Hypothalamus (tissue), 51 donors: ENCODE results near the gene WASHC3.
"Not testable (repeated sequence)": the region's sequence is repeated elsewhere in the genome, so short reads cannot be mapped to it uniquely, and the experiment has no call there.

Experiments used
- DNase-seq, 51 donors: peaks; one replicate each; lab custom pipeline; 2025; lab: John Stamatoyannopoulos, UW

The WASHC3 gene

GRCh38 chr12:102061560-102062418 is at the start of gene WASHC3:
TSS of gene WASHC3 (minus strand) at chr12:102061991. CDS start at chr12:102061962, 29 bp downstream.
- DNase-seq = peak; percentile 58 to 98 (median 93)

- DNase-seq = no peak
These were observed 49.0 kb upstream of the WASHC3 start for GRCh38 chr12:102110782-102111181.

- no peak for DNase-seq
These were observed 46.2 kb upstream of the WASHC3 start for GRCh38 chr12:102107970-102108369.

GRCh38 chr12:102106905-102107304 is 45.1 kb upstream of the WASHC3 start:
- DNase-seq = no peak

- DNase-seq = no peak
These were observed 35.1 kb upstream of the WASHC3 start for GRCh38 chr12:102096855-102097254.

GRCh38 chr12:102095677-102096263 is 34.0 kb upstream of the WASHC3 start:
- DNase-seq = peak in 1 of 51 donors; percentile 7

- DNase-seq = no peak
These were observed 31.5 kb upstream of the WASHC3 start for GRCh38 chr12:102093319-102093718.

- DNase-seq = not testable (repeated sequence)
These were observed 27.5 kb upstream of the WASHC3 start for GRCh38 chr12:102089228-102089835.

- DNase-seq = no peak
These were observed 19.1 kb upstream of the WASHC3 start for GRCh38 chr12:102080842-102081241.

GRCh38 chr12:102072092-102072491 is 10.3 kb upstream of the WASHC3 start:
- DNase-seq = not testable (repeated sequence)

- no peak for DNase-seq
These were observed 7.9 kb upstream of the WASHC3 start for GRCh38 chr12:102069707-102070106.

- DNase-seq = no peak
These were observed 5.9 kb upstream of the WASHC3 start for GRCh38 chr12:102067574-102068258.

- no peak for DNase-seq
These were observed 2.7 kb upstream of the WASHC3 start for GRCh38 chr12:102064476-102064875.

GRCh38 chr12:102063069-102063468 is 1.3 kb upstream of the WASHC3 start:
- no peak for DNase-seq

GRCh38 chr12:102062419-102062806 is 622 bp upstream of the WASHC3 start:
- DNase-seq = no peak

GRCh38 chr12:102061096-102061559 is 663 bp downstream of the WASHC3 start:
- peak in 1 of 51 donors; percentile 59 for DNase-seq

GRCh38 chr12:102059343-102059742 is 2.4 kb downstream of the WASHC3 start:
- no peak for DNase-seq

GRCh38 chr12:102054345-102054744 is 7.4 kb downstream of the WASHC3 start:
- DNase-seq = no peak

- DNase-seq = peak in 1 of 51 donors; percentile 3
These were observed 8.8 kb downstream of the WASHC3 start for GRCh38 chr12:102053062-102053349.

GRCh38 chr12:102052192-102053061 is 9.4 kb downstream of the WASHC3 start:
- no peak for DNase-seq
